Fibroblast of the aortic adventitia (primary cell): ENCODE results near the gene HLF. TPM values are rescaled to one million over a fixed set of nuclear protein-coding genes. Genes with fewer than 3 reads are reported as not detected.

Experiments
- DNase-seq: peaks from one replicate; pipeline ENCODE4 v3.0.0-alpha.2; 2010; ENCODE audit warnings: low read depth
- H3K4me3 ChIP-seq: 2 replicates; pipeline ENCODE4 v1.5.1; 2011; ENCODE audit warnings: low read depth, mild to moderate bottlenecking, control low read depth, low read length, moderate library complexity
- CTCF ChIP-seq: IDR thresholded peaks from 2 replicates; pipeline ENCODE4 v1.5.1; 2011; ENCODE audit warnings: mild to moderate bottlenecking, low read length, control low read depth, inconsistent platforms; ENCODE audit not compliant: insufficient read depth
- total RNA-seq: library from RNA; depleted of rRNA; stranded (reverse); fragments of >200 nt; gene quantifications from 2 replicates; pipeline ENCODE4 v1.2.3, GENCODE V29; 2012; ENCODE audit warnings: low replicate concordance

Gene HLF
- total RNA-seq, 1 donor = 4.4 TPM

GRCh38 chr17:55225237-55225636 lies 39.5 kb upstream of the HLF start:
- TF ChIP-seq CTCF = no peak
- H3K4me3 ChIP-seq = no peak overlapping the region
- no peak for DNase-seq

- TF ChIP-seq CTCF = no peak
- no peak overlapping the region for H3K4me3 ChIP-seq
- DNase-seq = no peak
Observed at GRCh38 chr17:55228683-55229192, 36.0 kb upstream of the HLF start.

GRCh38 chr17:55229276-55229675 lies 35.5 kb upstream of the HLF start:
- H3K4me3 ChIP-seq = no peak overlapping the region
- DNase-seq = no peak
- no peak for TF ChIP-seq CTCF

GRCh38 chr17:55230716-55231115 lies 34.0 kb upstream of the HLF start:
- no peak overlapping the region for H3K4me3 ChIP-seq
- no peak for TF ChIP-seq CTCF
- DNase-seq = no peak

GRCh38 chr17:55233840-55234239 lies 30.9 kb upstream of the HLF start:
- TF ChIP-seq CTCF = no peak
- no peak overlapping the region for H3K4me3 ChIP-seq
- no peak for DNase-seq

GRCh38 chr17:55236316-55236715 lies 28.4 kb upstream of the HLF start:
- TF ChIP-seq CTCF = no peak
- H3K4me3 ChIP-seq = no peak overlapping the region
- no peak for DNase-seq

- TF ChIP-seq CTCF = no peak
- DNase-seq = peak; percentile 2
- no peak overlapping the region for H3K4me3 ChIP-seq
Observed at GRCh38 chr17:55237268-55237667, 27.5 kb upstream of the HLF start.
